GM19467 (cell line): ENCODE measurements around the gene PFN1.

Source experiments
- ATAC-seq: cut with Tn5 transposase; IDR thresholded peaks from one replicate; pipeline ENCODE4 v1.9.1; 2021; ENCODE audit warnings: mild to moderate bottlenecking, moderate library complexity; ENCODE audit not compliant: unreplicated experiment

PFN1 gene

GRCh38 chr17:4948166-4948930 is at the start of gene PFN1:
TSS of gene PFN1 (minus strand) at chr17:4948530. CDS start at chr17:4948394, 136 bp downstream.
- ATAC-seq, result peak; percentile 7

DNA sequence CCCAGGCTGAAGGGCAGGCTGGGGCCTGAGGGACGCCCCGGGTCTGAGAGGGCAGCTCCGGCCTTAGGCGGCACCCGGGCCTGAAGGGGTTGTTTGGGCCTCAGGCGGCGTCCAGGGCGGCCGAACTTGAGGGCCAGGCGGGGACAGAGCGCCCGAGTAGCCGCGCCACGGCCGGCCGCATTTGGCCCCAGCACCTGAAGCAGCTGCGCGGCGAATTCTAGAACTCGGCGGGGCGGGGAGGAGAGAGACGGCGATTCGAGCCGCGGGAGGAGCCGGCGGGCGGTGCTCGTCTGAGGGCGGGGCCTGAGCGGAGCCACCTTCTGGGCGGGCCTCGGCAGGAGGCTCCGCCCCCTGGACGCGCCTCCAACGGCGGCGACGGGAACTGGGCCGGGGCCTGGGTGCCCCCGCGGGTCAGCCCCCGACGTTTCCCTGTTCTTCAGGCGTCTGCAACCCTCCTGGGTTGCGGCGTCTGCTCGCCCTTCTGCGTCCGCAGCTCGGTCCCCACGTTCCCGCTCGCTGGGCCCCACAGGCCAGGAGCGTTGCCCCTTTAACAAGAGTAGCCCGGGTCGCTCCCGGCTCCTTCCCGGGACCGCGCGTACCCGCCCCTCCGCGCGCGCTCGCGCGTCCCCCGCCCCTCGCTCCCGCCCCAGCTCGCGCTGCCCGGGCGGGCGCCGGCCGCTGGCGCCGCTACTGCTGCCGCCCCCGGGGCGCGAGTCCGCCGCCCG is 49.1 kb upstream of the PFN1 start, which contains the start of the genes INCA1 and KIF1C:
TSS of gene INCA1 (minus strand) at position 221 of the 725 bp plus-strand sequence. CDS start 3,085 bp downstream, outside the sequence.
TSS of gene KIF1C (plus strand) at position 649 of the 725 bp plus-strand sequence. CDS start 2,297 bp downstream, outside the sequence.
- ATAC-seq, result peak; percentile 79

DNA sequence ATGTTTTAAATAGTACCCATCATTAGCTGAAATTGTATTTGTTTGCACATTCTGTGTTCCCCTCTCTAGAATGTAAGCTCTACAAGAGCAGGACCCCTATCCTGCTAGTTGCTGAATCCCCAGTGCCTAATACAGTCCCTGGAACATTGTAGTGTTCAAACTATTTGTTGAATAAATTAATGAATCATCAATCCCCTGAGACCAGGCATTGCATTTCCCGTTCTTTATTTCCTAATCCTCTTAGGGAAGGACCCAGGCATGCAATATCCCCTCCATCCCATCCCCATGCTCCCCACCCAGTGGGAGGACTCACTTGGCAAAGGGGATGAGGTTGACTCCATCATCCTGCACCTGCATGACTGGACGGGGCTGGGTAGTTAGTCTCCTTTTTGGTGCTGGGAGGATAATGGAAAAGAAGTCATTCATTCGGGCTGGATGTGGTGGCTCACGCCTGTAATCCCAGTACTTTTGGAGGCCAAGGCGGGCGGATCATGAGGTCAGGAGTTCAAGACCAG is 45.8 kb upstream of the PFN1 start:
- ATAC-seq, result no peak

- no peak for ATAC-seq
Measured at GRCh38 chr17:4987767-4988567, 39.6 kb upstream of the PFN1 start.

DNA sequence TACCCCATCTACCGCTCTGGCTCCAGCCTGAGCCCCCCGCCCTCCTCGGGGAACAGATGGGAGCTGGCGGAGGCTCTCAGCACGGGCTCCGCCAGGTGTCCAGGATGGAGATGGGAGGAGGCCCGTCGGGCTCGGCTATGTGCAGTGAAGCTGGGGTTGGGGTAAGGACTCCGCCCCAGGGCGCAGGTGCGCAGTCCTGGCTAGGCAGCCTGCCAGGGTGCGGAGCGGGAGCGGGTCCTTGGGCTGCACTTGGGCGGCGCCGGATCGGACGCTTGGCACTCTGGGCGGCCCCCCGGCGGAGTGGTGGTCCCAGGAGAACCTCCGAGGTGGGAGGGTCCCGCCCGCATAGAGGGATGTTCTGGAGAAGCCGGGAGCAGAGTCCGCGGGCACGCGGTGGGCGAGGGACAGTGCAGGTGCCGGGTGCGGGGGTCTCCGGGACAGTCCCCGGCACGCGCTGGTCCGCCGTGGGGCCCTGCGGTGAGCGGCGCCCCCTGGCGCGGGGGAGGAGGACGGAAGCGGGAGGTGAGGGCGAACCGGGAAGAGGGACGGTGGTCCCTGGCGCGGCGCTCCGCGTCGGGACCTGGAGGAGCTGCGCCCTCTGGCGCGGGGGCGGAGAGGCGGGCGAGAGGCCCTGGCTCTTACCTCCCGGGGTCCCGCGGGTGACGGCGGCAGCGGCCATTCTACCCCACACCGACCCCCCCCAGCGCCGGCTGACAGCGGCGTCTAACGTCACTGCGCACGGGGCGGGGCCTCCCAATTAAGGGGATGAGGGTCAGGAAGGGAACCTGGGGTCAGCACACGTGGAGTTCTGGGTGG is 38.8 kb upstream of the PFN1 start, which contains the start of gene CAMTA2:
TSS of gene CAMTA2 (minus strand) at position 725 of the 816 bp plus-strand sequence. CDS start 1,453 bp downstream, outside the sequence.
- ATAC-seq, result peak; percentile 47

DNA sequence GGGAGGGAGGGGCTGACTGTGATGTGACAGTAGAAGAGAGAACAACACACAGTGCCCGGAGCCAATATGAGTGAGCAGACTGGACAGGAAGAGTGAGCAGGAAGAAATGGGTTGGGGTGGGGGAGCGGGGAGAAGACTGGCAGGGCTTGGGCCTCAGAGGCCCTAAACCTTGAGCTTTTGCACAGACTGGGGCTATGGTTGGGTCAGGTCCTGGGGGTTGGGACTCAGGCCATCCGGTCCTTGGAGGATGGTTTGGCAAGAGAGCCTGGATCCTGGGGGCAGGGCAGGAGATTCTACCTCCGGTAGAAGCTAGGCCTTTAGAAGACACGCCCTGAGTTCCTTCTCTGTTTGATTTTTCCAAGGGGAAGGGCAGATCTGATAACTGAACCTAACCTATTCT is 38.1 kb upstream of the PFN1 start:
- no peak for ATAC-seq

- no peak for ATAC-seq
Measured at GRCh38 chr17:4982305-4982704, 34.0 kb upstream of the PFN1 start.

GRCh38 chr17:4980644-4981216 is 32.4 kb upstream of the PFN1 start:
- ATAC-seq, result no peak

- no peak for ATAC-seq
Measured at GRCh38 chr17:4978726-4979125, 30.4 kb upstream of the PFN1 start.

- no peak for ATAC-seq
Measured at GRCh38 chr17:4974115-4974670, 25.9 kb upstream of the PFN1 start.

GRCh38 chr17:4973256-4974114 is 25.2 kb upstream of the PFN1 start:
- ATAC-seq, result no peak

GRCh38 chr17:4972752-4973151 is 24.4 kb upstream of the PFN1 start:
- no peak for ATAC-seq

- no peak for ATAC-seq
Measured at GRCh38 chr17:4972322-4972721, 24.0 kb upstream of the PFN1 start.

DNA sequence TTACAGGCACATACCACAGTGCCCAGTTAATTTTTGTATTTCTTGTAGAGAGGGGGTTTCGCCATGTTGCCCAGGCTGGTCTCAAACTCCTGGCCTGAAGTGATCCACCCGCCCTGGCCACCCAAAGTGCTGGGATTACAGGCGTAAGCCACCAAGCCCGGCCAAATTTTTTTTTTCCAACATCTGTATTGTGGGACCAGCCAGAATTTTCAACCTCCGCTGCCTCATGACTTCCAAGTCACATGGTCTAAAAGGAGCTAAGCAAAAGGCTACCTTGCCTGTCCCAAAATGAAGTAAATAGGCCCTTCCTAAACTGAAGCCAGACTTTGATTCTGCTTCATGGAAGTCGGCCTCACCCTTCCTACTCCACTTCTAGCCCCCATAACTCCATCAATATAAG is 23.5 kb upstream of the PFN1 start:
- no peak for ATAC-seq

DNA sequence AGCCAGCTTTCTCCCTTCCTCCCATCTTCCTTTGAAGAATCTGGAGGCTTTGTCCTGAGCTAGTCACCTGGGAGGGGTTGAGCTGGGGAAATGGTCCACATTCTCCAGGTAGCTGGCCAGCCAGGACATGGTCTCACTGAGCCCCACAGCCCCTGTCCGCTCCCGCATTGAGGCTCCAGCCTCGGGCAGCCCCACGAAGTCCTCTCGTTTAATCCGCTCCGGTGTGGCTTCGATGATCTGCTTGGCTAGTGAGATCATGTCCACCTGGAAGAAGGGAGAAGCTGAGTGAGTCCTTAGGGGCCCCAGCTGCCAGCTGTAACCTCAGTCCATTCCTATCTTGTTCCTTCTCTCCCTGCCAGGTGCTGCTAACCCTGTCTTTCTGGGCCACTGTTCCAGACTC is 21.9 kb upstream of the PFN1 start:
- no peak for ATAC-seq

GRCh38 chr17:4969551-4970173 is 21.3 kb upstream of the PFN1 start:
- no peak for ATAC-seq

- no peak for ATAC-seq
Measured at GRCh38 chr17:4969047-4969550, 20.8 kb upstream of the PFN1 start.
